Trophoblast cell (in vitro differentiated cells and primary cell): ENCODE measurements around the gene JPH3.
"Not testable (repeated sequence)": the region's sequence is repeated elsewhere in the genome, so short reads cannot be mapped to it uniquely, and the experiment has no call there.

ENCODE experiments used
- DNase-seq, 2 donors: peaks; one replicate each; pipeline ENCODE4 v3.0.0-alpha.2; 2016
- H2AFZ ChIP-seq: 2 replicates; pipeline ENCODE4 v1.6.1; 2013; ENCODE audit warnings: low read length, moderate library complexity, mild to moderate bottlenecking; ENCODE audit not compliant: insufficient read depth, poor library complexity
- H2AK5ac ChIP-seq: 2 replicates; pipeline ENCODE4 v1.6.1; 2013; ENCODE audit warnings: mild to moderate bottlenecking, low read length
- H2BK120ac ChIP-seq: 2 replicates; pipeline ENCODE4 v1.6.1; 2013; ENCODE audit warnings: low read length, mild to moderate bottlenecking, moderate library complexity; ENCODE audit not compliant: insufficient read depth, poor library complexity
- H2BK12ac ChIP-seq: 2 replicates; pipeline ENCODE4 v1.6.1; 2013; ENCODE audit warnings: mild to moderate bottlenecking, low read length, moderate library complexity
- H2BK5ac ChIP-seq: 2 replicates; pipeline ENCODE4 v1.6.1; 2013; ENCODE audit warnings: low read length, low read depth, moderate library complexity, mild to moderate bottlenecking; ENCODE audit not compliant: poor library complexity
- H3K14ac ChIP-seq: 2 replicates; pipeline ENCODE4 v1.6.1; 2013; ENCODE audit warnings: mild to moderate bottlenecking, low read length
- H3K18ac ChIP-seq: 2 replicates; pipeline ENCODE4 v1.6.1; 2013; ENCODE audit warnings: mild to moderate bottlenecking, low read length
- H3K23ac ChIP-seq: 2 replicates; pipeline ENCODE4 v1.6.1; 2013; ENCODE audit warnings: low read length
- H3K27ac ChIP-seq: 2 replicates; pipeline ENCODE4 v1.5.1; 2013; ENCODE audit warnings: low read depth, mild to moderate bottlenecking, inconsistent platforms, low read length, moderate library complexity
- H3K27me3 ChIP-seq: 2 replicates; pipeline ENCODE4 v1.6.1; 2013; ENCODE audit warnings: inconsistent platforms, mild to moderate bottlenecking, low read length, moderate library complexity; ENCODE audit not compliant: insufficient read depth
- H3K36me3 ChIP-seq, 2 experiments: 1 replicate in 1 of 2; 2 replicates in 1 of 2; pipeline ENCODE4 v1.6.1; 2013; ENCODE audit warnings: low read length in 2 of 2, mild to moderate bottlenecking in 2 of 2, moderate library complexity in 1 of 2; ENCODE audit not compliant: insufficient read depth in 2 of 2, control insufficient read depth in 1 of 2
- H3K4ac ChIP-seq: 2 replicates; pipeline ENCODE4 v1.6.1; 2013; ENCODE audit warnings: low read depth, mild to moderate bottlenecking, low read length, moderate library complexity
- H3K4me1 ChIP-seq, 2 experiments: 1 replicate in 1 of 2; 2 replicates in 1 of 2; pipeline ENCODE4 v1.6.1; 2013; ENCODE audit warnings: low read length in 2 of 2, mild to moderate bottlenecking in 2 of 2, moderate library complexity in 1 of 2; ENCODE audit not compliant: insufficient read depth in 2 of 2, control insufficient read depth in 1 of 2
- H3K4me2 ChIP-seq: 2 replicates; pipeline ENCODE4 v1.6.1; 2013; ENCODE audit warnings: inconsistent platforms, mild to moderate bottlenecking, low read length, moderate library complexity
- H3K4me3 ChIP-seq: 2 replicates; pipeline ENCODE4 v1.5.1; 2013; ENCODE audit warnings: mild to moderate bottlenecking, low read depth, low read length, inconsistent platforms
- H3K79me1 ChIP-seq: one replicate; pipeline ENCODE4 v1.6.1; 2013; ENCODE audit warnings: low read length
- H3K79me2 ChIP-seq: 2 replicates; pipeline ENCODE4 v1.6.1; 2013; ENCODE audit warnings: low read length, mild to moderate bottlenecking; ENCODE audit not compliant: control insufficient read depth, insufficient read depth, poor library complexity
- H3K9ac ChIP-seq: 2 replicates; pipeline ENCODE4 v1.6.1; 2013; ENCODE audit warnings: mild to moderate bottlenecking, low read length
- H3K9me3 ChIP-seq: 2 replicates; pipeline ENCODE4 v1.6.1; 2013; ENCODE audit warnings: low read depth, mild to moderate bottlenecking, control low read depth, inconsistent platforms, low read length; ENCODE audit not compliant: insufficient read depth
- H4K12ac ChIP-seq: 2 replicates; pipeline ENCODE4 v1.6.1; 2013; ENCODE audit warnings: low read depth, mild to moderate bottlenecking, low read length, moderate library complexity
- H4K8ac ChIP-seq: 2 replicates; pipeline ENCODE4 v1.6.1; 2013; ENCODE audit warnings: low read depth, mild to moderate bottlenecking, low read length, moderate library complexity
- H4K91ac ChIP-seq: one replicate; pipeline ENCODE4 v1.6.1; 2013; ENCODE audit warnings: low read depth, mild to moderate bottlenecking, low read length, moderate library complexity
- WGBS: extraction: QIAGEN DNeasy Blood & Tissue Kit; methylation state at CpG from one replicate; pipeline ENCODE4 v1.1.7; 2013; ENCODE audit warnings: missing lambda C conversion rate; ENCODE audit not compliant: insufficient read length, insufficient coverage; ENCODE audit errors: extremely low coverage; 5-methylcytosine and 5-hydroxymethylcytosine counted together

Gene JPH3

GRCh38 chr16:87681051-87681602 lies 78.8 kb downstream of the JPH3 start:
- not testable (repeated sequence) for H4K12ac ChIP-seq, H3K23ac ChIP-seq, H3K27me3 ChIP-seq, H2AFZ ChIP-seq, H3K4me1 ChIP-seq, DNase-seq, H3K4me3 ChIP-seq, H4K91ac ChIP-seq, H3K4me2 ChIP-seq, H3K18ac ChIP-seq, H2AK5ac ChIP-seq, H3K4ac ChIP-seq, H3K36me3 ChIP-seq, H4K8ac ChIP-seq, H3K27ac ChIP-seq, H3K14ac ChIP-seq, H3K79me2 ChIP-seq, H3K9ac ChIP-seq, H2BK120ac ChIP-seq, H2BK12ac ChIP-seq, H3K9me3 ChIP-seq, H3K79me1 ChIP-seq, H2BK5ac ChIP-seq
- no CpG with 5 or more reads among the region's 60 CpGs for WGBS

- no peak overlapping the region for H2AFZ ChIP-seq
- H3K36me3 ChIP-seq: no peaks in the 10 kb centered on the region
- H3K9me3 ChIP-seq: no peaks in the 10 kb centered on the region
- no peak overlapping the region for H3K9ac ChIP-seq
- H2BK5ac ChIP-seq: no peak overlapping the region
- DNase-seq: no peak
- H4K91ac ChIP-seq: no peak overlapping the region
- H3K4me1 ChIP-seq: no peaks in the 10 kb centered on the region
- no peak overlapping the region for H3K18ac ChIP-seq
- no peak overlapping the region for H3K14ac ChIP-seq
- WGBS: no CpG with 5 or more reads among the region's 9 CpGs
- H4K8ac ChIP-seq: no peak overlapping the region
- no peaks in the 10 kb centered on the region for H3K79me1 ChIP-seq
- H2BK12ac ChIP-seq: no peak overlapping the region
- no peaks in the 10 kb centered on the region for H3K79me2 ChIP-seq
- no peak overlapping the region for H3K4ac ChIP-seq
- H3K27me3 ChIP-seq: no peaks in the 10 kb centered on the region
- H3K27ac ChIP-seq: no peak overlapping the region
- H3K23ac ChIP-seq: no peak overlapping the region
- no peak overlapping the region for H3K4me3 ChIP-seq
- H2AK5ac ChIP-seq: no peak overlapping the region
- no peak overlapping the region for H2BK120ac ChIP-seq
- H4K12ac ChIP-seq: no peak overlapping the region
- H3K4me2 ChIP-seq: no peak overlapping the region
Observed at GRCh38 chr16:87681981-87682570, 79.8 kb downstream of the JPH3 start.

- Histone ChIP-seq H3K18ac (no peak overlapping the region), H3K27me3 (no peaks in the 10 kb centered on the region), H3K36me3 (no peaks in the 10 kb centered on the region), H4K91ac (no peak overlapping the region), H3K79me1 (no peaks in the 10 kb centered on the region), H3K4me2 (no peak overlapping the region), H3K4me1 (no peaks in the 10 kb centered on the region), H2BK5ac (no peak overlapping the region), H3K27ac (no peak overlapping the region), H3K4me3 (no peak overlapping the region), H3K14ac (no peak overlapping the region), H3K4ac (no peak overlapping the region), H3K79me2 (no peaks in the 10 kb centered on the region), H2BK120ac (no peak overlapping the region), H3K9me3 (no peaks in the 10 kb centered on the region), H4K12ac (no peak overlapping the region), H2BK12ac (no peak overlapping the region), H3K9ac (no peak overlapping the region), H2AFZ (no peak overlapping the region), H2AK5ac (no peak overlapping the region), H4K8ac (no peak overlapping the region), H3K23ac (no peak overlapping the region)
- WGBS: no CpG with 5 or more reads among the region's 18 CpGs
- DNase-seq: no peak
Observed at GRCh38 chr16:87682852-87683399, 80.6 kb downstream of the JPH3 start.

- Histone ChIP-seq H3K18ac (no peak overlapping the region), H3K4me2 (no peak overlapping the region), H2BK5ac (no peak overlapping the region), H3K79me1 (no peaks in the 10 kb centered on the region), H3K23ac (no peak overlapping the region), H3K36me3 (no peaks in the 10 kb centered on the region), H2BK120ac (no peak overlapping the region), H3K27ac (no peak overlapping the region), H3K4ac (no peak overlapping the region), H4K12ac (no peak overlapping the region), H3K4me3 (no peak overlapping the region), H3K14ac (no peak overlapping the region), H3K4me1 (no peaks in the 10 kb centered on the region), H2AK5ac (no peak overlapping the region), H3K9me3 (no peaks in the 10 kb centered on the region), H3K79me2 (no peaks in the 10 kb centered on the region), H2AFZ (no peak overlapping the region), H4K8ac (no peak overlapping the region), H4K91ac (no peak overlapping the region), H3K27me3 (no peaks in the 10 kb centered on the region), H3K9ac (no peak overlapping the region), H2BK12ac (no peak overlapping the region)
- DNase-seq: no peak
- no CpG with 5 or more reads among the region's 24 CpGs for WGBS
Observed at GRCh38 chr16:87684106-87684677, 81.9 kb downstream of the JPH3 start.
